SK-N-SH treated with all-trans-retinoic acid at 6 μM for 48 hours (cell line): Measurements from ENCODE around the gene LPIN1.

Source experiments
- ATAC-seq: fragments of 200-7000 bp; cut with Tn5 transposase; 3 replicates; pipeline ENCODE4 v1.9.1; 2020; ENCODE audit warnings: mild to moderate bottlenecking, moderate library complexity
- ARNTL ChIP-seq: fragments of 450-650 bp; formaldehyde crosslinking; IDR thresholded peaks from 2 replicates; pipeline ENCODE4 v1.5.0; 2020; ENCODE audit warnings: low read depth, mild to moderate bottlenecking, moderate library complexity, borderline replicate concordance
- BACH2 ChIP-seq: fragments of 250-450 bp; sonication (Bioruptor Pico); IDR thresholded peaks from 2 replicates; pipeline ENCODE4 v1.9.0; 2021; ENCODE audit warnings: mild to moderate bottlenecking, borderline replicate concordance
- CSDC2 ChIP-seq: fragments of 250-450 bp; sonication (Bioruptor Pico); IDR thresholded peaks from 2 replicates; pipeline ENCODE4 v1.5.0; 2020; ENCODE audit warnings: mild to moderate bottlenecking, moderate library complexity
- ESRRG ChIP-seq: fragments of 250-450 bp; sonication (Bioruptor Pico); IDR thresholded peaks from 2 replicates; pipeline ENCODE4 v1.6.1; 2021; ENCODE audit warnings: mild to moderate bottlenecking
- GLIS3 ChIP-seq: fragments of 250-450 bp; sonication (Bioruptor Pico); IDR thresholded peaks from 2 replicates; pipeline ENCODE4 v1.5.0; 2020; ENCODE audit warnings: mild to moderate bottlenecking, moderate library complexity
- ISL1 ChIP-seq: fragments of 250-450 bp; sonication (Bioruptor Pico); IDR thresholded peaks from 2 replicates; pipeline ENCODE4 v2.1.2; 2022; ENCODE audit warnings: mild to moderate bottlenecking, moderate library complexity
- OSR1 ChIP-seq: fragments of 250-450 bp; sonication (Bioruptor Pico); IDR thresholded peaks from 2 replicates; pipeline ENCODE4 v1.8.0; 2022; ENCODE audit warnings: moderate library complexity, mild to moderate bottlenecking, inconsistent platforms
- PPARA ChIP-seq: fragments of 250-450 bp; sonication (Bioruptor Pico); IDR thresholded peaks from 2 replicates; pipeline ENCODE4 v1.5.0; 2020; ENCODE audit warnings: mild to moderate bottlenecking, borderline replicate concordance
- SNAI2 ChIP-seq: fragments of 250-450 bp; sonication (Bioruptor Pico); IDR thresholded peaks from 2 replicates; pipeline ENCODE4 v1.5.0; 2020; ENCODE audit warnings: mild to moderate bottlenecking, moderate library complexity
- TOX ChIP-seq: fragments of 250-450 bp; sonication (Bioruptor Pico); IDR thresholded peaks from 2 replicates; pipeline ENCODE4 v1.8.0; 2021; ENCODE audit warnings: mild to moderate bottlenecking, moderate library complexity, borderline replicate concordance
- ZC3H10 ChIP-seq: fragments of 250-450 bp; sonication (Bioruptor Pico); IDR thresholded peaks from 2 replicates; pipeline ENCODE4 v1.5.1; 2021; ENCODE audit warnings: mild to moderate bottlenecking, moderate library complexity
- ZFP3 ChIP-seq: fragments of 250-450 bp; sonication (Bioruptor Pico); IDR thresholded peaks from 2 replicates; pipeline ENCODE4 v1.5.0; 2020; ENCODE audit warnings: mild to moderate bottlenecking, moderate library complexity
- ZFP30 ChIP-seq: fragments of 450-650 bp; formaldehyde crosslinking; IDR thresholded peaks from 2 replicates; pipeline ENCODE4 v1.5.0; 2022; ENCODE audit warnings: mild to moderate bottlenecking, moderate library complexity
- ZNF565 ChIP-seq: fragments of 450-650 bp; formaldehyde crosslinking; conservative IDR thresholded peaks from 2 replicates; pipeline ENCODE4 v1.5.0; 2020; ENCODE audit warnings: low read depth, mild to moderate bottlenecking, moderate library complexity
- ZNF8 ChIP-seq: fragments of 450-650 bp; formaldehyde crosslinking; IDR thresholded peaks from 2 replicates; pipeline ENCODE4 v1.5.0; 2020; ENCODE audit warnings: mild to moderate bottlenecking, moderate library complexity
- TF ChIP-seq, protein P1 (sequence below): fragments of 250-450 bp; sonication (Bioruptor Pico); IDR thresholded peaks from 2 replicates; pipeline ENCODE4 v1.8.0; 2021; ENCODE audit warnings: low read depth, mild to moderate bottlenecking, moderate library complexity, borderline replicate concordance
- TF ChIP-seq, protein P2 (sequence below): fragments of 250-450 bp; sonication (Bioruptor Pico); IDR thresholded peaks from 2 replicates; pipeline ENCODE4 v1.5.1; 2020; ENCODE audit warnings: low read depth, mild to moderate bottlenecking, moderate library complexity
- TF ChIP-seq, protein P3 (sequence below): fragments of 250-450 bp; sonication (Bioruptor Pico); IDR thresholded peaks from 2 replicates; pipeline ENCODE4 v1.5.1; 2021; ENCODE audit warnings: mild to moderate bottlenecking, moderate library complexity

Gene LPIN1

DNA sequence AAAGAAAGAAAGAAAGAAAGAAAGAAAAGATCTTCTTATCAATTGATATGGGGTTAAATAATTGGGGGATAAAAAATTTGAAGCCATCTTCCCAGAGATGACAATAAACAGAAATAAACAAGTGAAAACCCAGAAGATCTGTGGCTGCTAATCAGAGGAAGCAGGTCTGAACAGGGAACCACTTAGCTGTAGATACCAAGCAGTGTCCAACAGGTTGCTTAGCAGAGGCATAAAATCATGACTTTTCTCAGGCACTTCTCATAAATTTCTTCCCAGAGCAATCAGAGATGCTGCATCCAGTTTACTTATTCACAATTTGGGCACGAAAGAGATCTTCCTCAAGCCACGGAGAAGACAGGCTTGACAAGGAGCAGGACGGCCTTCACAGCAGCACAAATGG, 5.7 kb upstream of the LPIN1 start (continued):
- TF ChIP-seq, protein P1, sequence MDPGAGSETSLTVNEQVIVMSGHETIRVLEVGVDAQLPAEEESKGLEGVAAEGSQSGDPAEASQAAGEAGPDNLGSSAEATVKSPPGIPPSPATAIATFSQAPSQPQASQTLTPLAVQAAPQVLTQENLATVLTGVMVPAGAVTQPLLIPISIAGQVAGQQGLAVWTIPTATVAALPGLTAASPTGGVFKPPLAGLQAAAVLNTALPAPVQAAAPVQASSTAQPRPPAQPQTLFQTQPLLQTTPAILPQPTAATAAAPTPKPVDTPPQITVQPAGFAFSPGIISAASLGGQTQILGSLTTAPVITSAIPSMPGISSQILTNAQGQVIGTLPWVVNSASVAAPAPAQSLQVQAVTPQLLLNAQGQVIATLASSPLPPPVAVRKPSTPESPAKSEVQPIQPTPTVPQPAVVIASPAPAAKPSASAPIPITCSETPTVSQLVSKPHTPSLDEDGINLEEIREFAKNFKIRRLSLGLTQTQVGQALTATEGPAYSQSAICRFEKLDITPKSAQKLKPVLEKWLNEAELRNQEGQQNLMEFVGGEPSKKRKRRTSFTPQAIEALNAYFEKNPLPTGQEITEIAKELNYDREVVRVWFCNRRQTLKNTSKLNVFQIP, result no peak
- no peak for TF ChIP-seq ZNF8 (CRISPR knock-in tag)
- TF ChIP-seq ESRRG (CRISPR knock-in tag), result no peak
- TF ChIP-seq ZFP3 (CRISPR knock-in tag), result no peak
- no peak for TF ChIP-seq OSR1 (CRISPR knock-in tag)

DNA sequence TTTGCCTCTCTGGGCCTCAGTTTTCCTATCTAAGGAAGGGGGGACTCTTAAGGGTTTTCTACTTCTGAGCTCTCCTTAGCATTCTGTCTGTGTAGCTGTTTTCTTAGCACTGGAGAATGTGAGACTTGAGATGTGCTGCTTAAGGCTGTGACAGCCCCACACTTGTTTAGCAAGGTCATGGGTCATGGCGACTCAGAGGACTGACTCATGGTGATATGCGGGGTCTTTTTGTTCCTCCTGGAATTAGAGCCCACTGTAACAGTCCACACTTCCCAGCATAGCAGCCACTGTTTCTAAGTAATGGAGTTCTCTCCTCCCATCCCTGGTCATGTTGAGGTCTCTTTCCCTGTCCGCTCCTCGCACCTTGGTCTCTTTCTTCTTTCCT, 4.1 kb upstream of the LPIN1 start:
- no peak for TF ChIP-seq ZFP30
- no peak for ATAC-seq

DNA sequence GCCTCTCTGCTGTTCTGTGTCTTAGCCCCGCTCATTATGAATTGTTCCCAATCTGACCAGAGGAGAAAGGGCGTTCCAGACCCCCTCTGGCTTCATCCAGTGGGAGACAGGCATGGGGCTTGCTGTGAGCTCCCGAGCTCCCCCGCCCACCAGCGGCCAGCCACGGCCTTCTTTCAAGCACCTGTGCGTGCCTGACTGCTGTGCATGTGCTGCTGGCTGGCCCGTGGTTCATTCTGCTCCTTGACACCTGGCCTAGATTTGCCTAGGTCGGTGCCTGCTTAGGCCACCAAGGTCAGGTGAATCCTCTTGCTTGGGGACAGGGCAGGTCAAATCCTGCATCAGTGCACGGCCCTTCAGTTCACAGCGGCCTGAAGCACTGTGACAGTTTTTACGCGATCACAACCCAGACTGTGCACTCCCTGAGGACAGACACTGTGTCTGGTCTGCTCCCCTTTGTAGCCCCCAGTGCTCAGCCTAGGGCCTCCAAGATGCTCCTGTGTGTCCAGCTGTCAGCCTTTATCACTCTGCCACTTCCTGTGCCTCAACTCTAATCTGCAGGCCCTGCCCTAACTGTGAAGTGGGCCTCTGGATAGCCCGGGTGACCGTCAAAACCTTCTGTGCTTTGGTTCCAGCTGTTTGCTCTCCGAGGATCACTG, 3.6 kb upstream of the LPIN1 start:
- ATAC-seq, result no peak
- TF ChIP-seq, protein P2, sequence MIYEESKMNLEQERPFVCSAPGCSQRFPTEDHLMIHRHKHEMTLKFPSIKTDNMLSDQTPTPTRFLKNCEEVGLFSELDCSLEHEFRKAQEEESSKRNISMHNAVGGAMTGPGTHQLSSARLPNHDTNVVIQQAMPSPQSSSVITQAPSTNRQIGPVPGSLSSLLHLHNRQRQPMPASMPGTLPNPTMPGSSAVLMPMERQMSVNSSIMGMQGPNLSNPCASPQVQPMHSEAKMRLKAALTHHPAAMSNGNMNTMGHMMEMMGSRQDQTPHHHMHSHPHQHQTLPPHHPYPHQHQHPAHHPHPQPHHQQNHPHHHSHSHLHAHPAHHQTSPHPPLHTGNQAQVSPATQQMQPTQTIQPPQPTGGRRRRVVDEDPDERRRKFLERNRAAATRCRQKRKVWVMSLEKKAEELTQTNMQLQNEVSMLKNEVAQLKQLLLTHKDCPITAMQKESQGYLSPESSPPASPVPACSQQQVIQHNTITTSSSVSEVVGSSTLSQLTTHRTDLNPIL, result no peak
- TF ChIP-seq, protein P3, sequence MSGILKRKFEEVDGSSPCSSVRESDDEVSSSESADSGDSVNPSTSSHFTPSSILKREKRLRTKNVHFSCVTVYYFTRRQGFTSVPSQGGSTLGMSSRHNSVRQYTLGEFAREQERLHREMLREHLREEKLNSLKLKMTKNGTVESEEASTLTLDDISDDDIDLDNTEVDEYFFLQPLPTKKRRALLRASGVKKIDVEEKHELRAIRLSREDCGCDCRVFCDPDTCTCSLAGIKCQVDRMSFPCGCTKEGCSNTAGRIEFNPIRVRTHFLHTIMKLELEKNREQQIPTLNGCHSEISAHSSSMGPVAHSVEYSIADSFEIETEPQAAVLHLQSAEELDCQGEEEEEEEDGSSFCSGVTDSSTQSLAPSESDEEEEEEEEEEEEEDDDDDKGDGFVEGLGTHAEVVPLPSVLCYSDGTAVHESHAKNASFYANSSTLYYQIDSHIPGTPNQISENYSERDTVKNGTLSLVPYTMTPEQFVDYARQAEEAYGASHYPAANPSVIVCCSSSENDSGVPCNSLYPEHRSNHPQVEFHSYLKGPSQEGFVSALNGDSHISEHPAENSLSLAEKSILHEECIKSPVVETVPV (CRISPR knock-in tag), result no peak
- no peak for TF ChIP-seq TOX (CRISPR knock-in tag)
- no peak for TF ChIP-seq ZC3H10 (CRISPR knock-in tag)
- no peak for TF ChIP-seq ARNTL (CRISPR knock-in tag)
- no peak for TF ChIP-seq PPARA (CRISPR knock-in tag)
- TF ChIP-seq BACH2 (CRISPR knock-in tag), result no peak
- no peak for TF ChIP-seq GLIS3 (CRISPR knock-in tag)
- TF ChIP-seq, all 23 proteins: peak for 0

DNA sequence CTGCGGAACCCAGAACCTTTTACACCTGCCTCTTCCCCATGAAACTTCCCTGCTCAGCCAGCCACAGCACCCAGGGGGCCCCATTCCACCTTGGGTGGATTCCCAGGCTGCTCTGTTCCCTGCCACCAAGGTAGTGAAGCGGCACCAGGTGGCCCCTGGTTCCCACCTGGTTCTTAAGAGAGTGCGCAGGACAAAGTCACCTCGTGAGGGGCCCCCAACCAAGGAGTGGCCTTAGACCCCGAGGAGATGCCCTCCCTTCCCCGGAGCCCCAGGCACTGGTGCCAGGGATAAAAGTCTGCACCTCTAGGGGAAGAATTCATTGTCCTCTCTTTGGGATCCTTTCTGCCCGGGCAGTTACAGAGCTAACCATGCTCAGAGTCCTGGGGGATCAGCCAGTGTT, 3.1 kb upstream of the LPIN1 start:
- no peak for ATAC-seq
- TF ChIP-seq, protein P2, result no peak
- TF ChIP-seq, protein P1, result no peak
- TF ChIP-seq ZNF565 (CRISPR knock-in tag), result no peak
- no peak for TF ChIP-seq CSDC2 (CRISPR knock-in tag)
- TF ChIP-seq SNAI2 (CRISPR knock-in tag), result no peak
- TF ChIP-seq, protein P3 (CRISPR knock-in tag), result no peak
- TF ChIP-seq ISL1 (CRISPR knock-in tag), result no peak
